GM12873 (cell line): ENCODE data around the gene ZACN.

ENCODE experiments used
- CTCF ChIP-seq: IDR thresholded peaks from 2 replicates; pipeline ENCODE4 v1.5.1; 2012; ENCODE audit warnings: low read depth, mild to moderate bottlenecking, moderate library complexity, low read length, control low read depth; ENCODE audit not compliant: insufficient read depth; ENCODE audit errors: missing control alignments

ZACN gene

GRCh38 chr17:76125922-76126321, 46.9 kb downstream of the ZACN start:
- no peak for TF ChIP-seq CTCF

- TF ChIP-seq CTCF = no peak
Measured at GRCh38 chr17:76130473-76130872, 51.5 kb downstream of the ZACN start.

GRCh38 chr17:76131051-76131691, 52.2 kb downstream of the ZACN start:
- TF ChIP-seq CTCF = no peak

- no peak for TF ChIP-seq CTCF
Measured at GRCh38 chr17:76131692-76132573, 53.0 kb downstream of the ZACN start.
